ENCODE measurements around the gene GALNT18. TPM values are rescaled to one million over a fixed set of nuclear protein-coding genes. Genes with fewer than 3 reads are reported as not detected.
A peak's percentile ranks its signal among the peaks of the same experiment; 100 is the strongest.

GALNT18 gene
- total RNA-seq, 1 donor from 2014 or later = 39.8 TPM

GRCh38 chr11:11586465-11586864 lies 35.3 kb downstream of the GALNT18 start:
- TF ChIP-seq, protein P1, sequence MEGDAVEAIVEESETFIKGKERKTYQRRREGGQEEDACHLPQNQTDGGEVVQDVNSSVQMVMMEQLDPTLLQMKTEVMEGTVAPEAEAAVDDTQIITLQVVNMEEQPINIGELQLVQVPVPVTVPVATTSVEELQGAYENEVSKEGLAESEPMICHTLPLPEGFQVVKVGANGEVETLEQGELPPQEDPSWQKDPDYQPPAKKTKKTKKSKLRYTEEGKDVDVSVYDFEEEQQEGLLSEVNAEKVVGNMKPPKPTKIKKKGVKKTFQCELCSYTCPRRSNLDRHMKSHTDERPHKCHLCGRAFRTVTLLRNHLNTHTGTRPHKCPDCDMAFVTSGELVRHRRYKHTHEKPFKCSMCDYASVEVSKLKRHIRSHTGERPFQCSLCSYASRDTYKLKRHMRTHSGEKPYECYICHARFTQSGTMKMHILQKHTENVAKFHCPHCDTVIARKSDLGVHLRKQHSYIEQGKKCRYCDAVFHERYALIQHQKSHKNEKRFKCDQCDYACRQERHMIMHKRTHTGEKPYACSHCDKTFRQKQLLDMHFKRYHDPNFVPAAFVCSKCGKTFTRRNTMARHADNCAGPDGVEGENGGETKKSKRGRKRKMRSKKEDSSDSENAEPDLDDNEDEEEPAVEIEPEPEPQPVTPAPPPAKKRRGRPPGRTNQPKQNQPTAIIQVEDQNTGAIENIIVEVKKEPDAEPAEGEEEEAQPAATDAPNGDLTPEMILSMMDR (IDR thresholded peaks at IDR 0.05) = no peak
- H3K27ac Mint-ChIP-seq (ENCODE audit: unreplicated experiment) = no peak overlapping the region
- DNase-seq (ENCODE audit: extremely low spot score, unreplicated experiment) = no peak
- peaks cover 2% of the 10 kb centered on the region for H3K36me3 Mint-ChIP-seq (ENCODE audit: unreplicated experiment)
- H3K9me3 Mint-ChIP-seq (ENCODE audit: unreplicated experiment) = no peaks in the 10 kb centered on the region
- no peaks in the 10 kb centered on the region for H3K27me3 Mint-ChIP-seq (ENCODE audit: unreplicated experiment)
- peaks cover 39% of the 10 kb centered on the region for H3K4me1 Mint-ChIP-seq (ENCODE audit: unreplicated experiment)
- no peak overlapping the region for H3K4me3 Mint-ChIP-seq (ENCODE audit: unreplicated experiment)

DNA sequence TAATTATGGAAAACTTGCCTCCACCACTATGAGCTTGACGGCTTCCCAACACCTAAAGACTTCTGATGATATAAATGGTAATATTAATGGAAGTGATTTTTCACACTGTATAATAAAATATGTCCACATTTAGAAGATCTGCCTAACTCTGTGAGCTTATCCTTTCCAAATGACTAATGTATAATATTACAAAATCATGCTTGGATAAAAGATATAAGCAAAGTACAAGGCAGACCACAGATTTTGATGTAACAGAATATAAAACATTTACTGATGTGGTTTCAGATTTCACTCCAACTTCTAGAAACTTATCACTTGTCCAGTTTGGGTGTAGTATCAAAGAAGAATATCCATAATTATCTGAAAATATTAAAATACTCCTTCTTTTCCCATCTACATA lies 36.9 kb downstream of the GALNT18 start:
- TF ChIP-seq, protein P1 (IDR thresholded peaks at IDR 0.05) = no peak
- H3K4me1 Mint-ChIP-seq (ENCODE audit: unreplicated experiment) = peaks cover 45% of the 10 kb centered on the region

GRCh38 chr11:11584530-11584810 lies 37.3 kb downstream of the GALNT18 start:
- Mint-ChIP-seq H3K27ac (ENCODE audit: unreplicated experiment) (peak overlapping the region; percentile 20), H3K4me1 (ENCODE audit: unreplicated experiment) (peaks cover 42% of the 10 kb centered on the region), H3K9me3 (ENCODE audit: unreplicated experiment) (no peaks in the 10 kb centered on the region), H3K27me3 (ENCODE audit: unreplicated experiment) (no peaks in the 10 kb centered on the region), H3K4me3 (ENCODE audit: unreplicated experiment) (no peak overlapping the region), H3K36me3 (ENCODE audit: unreplicated experiment) (peaks cover 2% of the 10 kb centered on the region)
- peak; percentile 44 for DNase-seq (ENCODE audit: extremely low spot score, unreplicated experiment)
- TF ChIP-seq, protein P1 (IDR thresholded peaks at IDR 0.05) = no peak

More for the DNA sequence above, 36.9 kb downstream of the GALNT18 start:
- no peaks in the 10 kb centered on the region for H3K9me3 Mint-ChIP-seq (ENCODE audit: unreplicated experiment)
- H3K27ac Mint-ChIP-seq (ENCODE audit: unreplicated experiment) = no peak overlapping the region
- H3K36me3 Mint-ChIP-seq (ENCODE audit: unreplicated experiment) = peaks cover 2% of the 10 kb centered on the region
- no peak overlapping the region for H3K4me3 Mint-ChIP-seq (ENCODE audit: unreplicated experiment)
- H3K27me3 Mint-ChIP-seq (ENCODE audit: unreplicated experiment) = no peaks in the 10 kb centered on the region
- DNase-seq (ENCODE audit: extremely low spot score, unreplicated experiment) = no peak

DNA sequence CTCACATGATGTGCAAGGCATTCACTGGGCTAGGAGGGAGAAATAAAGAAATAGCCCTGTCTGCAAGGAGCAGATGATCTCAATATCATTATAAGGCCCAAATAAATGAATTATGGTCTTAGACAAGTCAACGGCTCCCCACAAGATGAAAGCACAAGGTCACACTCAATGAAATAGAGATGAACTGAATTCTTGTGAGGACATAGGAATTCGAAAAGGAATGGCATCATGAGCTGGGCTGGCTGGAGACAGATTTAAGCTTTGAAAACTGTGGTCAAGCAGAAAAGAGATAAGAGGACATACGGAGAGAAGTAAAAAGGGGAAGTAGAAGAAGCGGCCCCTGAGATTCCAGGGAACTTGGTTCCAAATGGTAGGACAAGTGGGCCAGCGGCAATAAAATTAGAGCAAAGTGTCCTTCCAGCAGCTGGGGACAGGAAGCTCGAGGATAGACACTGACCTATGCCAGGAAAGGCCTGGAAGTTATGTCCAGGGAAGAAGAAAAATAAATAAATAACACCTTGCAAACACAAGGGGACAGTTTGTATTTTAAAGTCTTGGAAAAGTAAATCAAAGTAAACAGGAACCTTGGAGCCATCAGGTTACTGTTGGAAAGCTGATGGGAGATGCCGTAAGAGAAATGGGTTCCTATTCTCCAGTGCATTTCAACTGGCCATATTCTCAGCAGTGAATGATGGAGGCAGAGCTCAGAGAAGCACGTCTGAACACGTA lies 37.8 kb downstream of the GALNT18 start:
- peak; percentile 10 for DNase-seq (ENCODE audit: extremely low spot score, unreplicated experiment)
- H3K9me3 Mint-ChIP-seq (ENCODE audit: unreplicated experiment) = no peaks in the 10 kb centered on the region
- peaks cover 40% of the 10 kb centered on the region for H3K4me1 Mint-ChIP-seq (ENCODE audit: unreplicated experiment)
- H3K4me3 Mint-ChIP-seq (ENCODE audit: unreplicated experiment) = no peak overlapping the region
- peaks cover 2% of the 10 kb centered on the region for H3K36me3 Mint-ChIP-seq (ENCODE audit: unreplicated experiment)
- H3K27me3 Mint-ChIP-seq (ENCODE audit: unreplicated experiment) = no peaks in the 10 kb centered on the region
- H3K27ac Mint-ChIP-seq (ENCODE audit: unreplicated experiment) = peak overlapping the region; percentile 20
- TF ChIP-seq, protein P1 (IDR thresholded peaks at IDR 0.05) = no peak

DNA sequence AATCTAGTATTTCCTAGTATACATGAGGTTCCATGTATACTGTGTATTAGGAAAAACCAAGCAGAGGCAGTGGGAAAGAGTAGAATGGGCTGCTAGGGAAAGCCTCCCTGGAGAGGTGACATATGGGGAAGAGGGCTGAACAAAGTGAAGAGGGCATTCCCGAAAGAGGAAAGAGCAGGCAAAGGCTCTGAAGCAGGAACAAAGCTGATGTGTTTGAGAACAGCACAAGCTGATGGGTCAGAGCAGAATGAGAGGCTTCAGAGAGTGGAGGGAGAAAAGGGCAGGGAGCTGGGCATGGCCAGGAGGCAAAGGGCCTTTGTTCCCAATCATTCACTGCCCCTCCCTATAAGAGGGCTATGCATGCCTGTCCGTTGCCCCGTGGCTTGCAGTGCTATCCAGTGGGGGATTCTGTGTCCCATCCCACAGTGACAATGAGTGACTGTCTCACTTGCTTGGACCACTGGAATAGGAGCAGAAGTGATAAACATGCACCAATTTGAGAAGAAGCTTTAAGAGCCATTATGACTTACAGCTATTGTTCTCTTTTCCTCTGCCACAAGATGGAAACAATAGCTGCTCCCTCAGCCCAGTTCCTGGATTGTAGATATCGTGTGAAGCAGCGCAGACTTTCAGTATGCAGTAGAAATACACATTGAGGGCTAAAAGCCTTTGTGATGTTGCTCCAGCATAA lies 39.6 kb downstream of the GALNT18 start:
- Mint-ChIP-seq H3K36me3 (ENCODE audit: unreplicated experiment) (peaks cover 2% of the 10 kb centered on the region), H3K4me1 (ENCODE audit: unreplicated experiment) (peaks cover 50% of the 10 kb centered on the region), H3K9me3 (ENCODE audit: unreplicated experiment) (no peaks in the 10 kb centered on the region), H3K4me3 (ENCODE audit: unreplicated experiment) (no peak overlapping the region), H3K27ac (ENCODE audit: unreplicated experiment) (no peak overlapping the region), H3K27me3 (ENCODE audit: unreplicated experiment) (no peaks in the 10 kb centered on the region)
- DNase-seq (ENCODE audit: extremely low spot score, unreplicated experiment) = peak; percentile 42
- TF ChIP-seq, protein P1 (IDR thresholded peaks at IDR 0.05) = no peak
